HG03066 (cell line): ENCODE measurements around the gene CXCR4.

Experiments used
- ATAC-seq: cut with Tn5 transposase; IDR thresholded peaks from one replicate; pipeline ENCODE4 v1.9.1; 2021; ENCODE audit warnings: low read depth; ENCODE audit not compliant: unreplicated experiment

Gene CXCR4

GRCh38 chr2:136131961-136132824 lies 14.2 kb upstream of the CXCR4 start:
- peak; percentile 79 for ATAC-seq

DNA sequence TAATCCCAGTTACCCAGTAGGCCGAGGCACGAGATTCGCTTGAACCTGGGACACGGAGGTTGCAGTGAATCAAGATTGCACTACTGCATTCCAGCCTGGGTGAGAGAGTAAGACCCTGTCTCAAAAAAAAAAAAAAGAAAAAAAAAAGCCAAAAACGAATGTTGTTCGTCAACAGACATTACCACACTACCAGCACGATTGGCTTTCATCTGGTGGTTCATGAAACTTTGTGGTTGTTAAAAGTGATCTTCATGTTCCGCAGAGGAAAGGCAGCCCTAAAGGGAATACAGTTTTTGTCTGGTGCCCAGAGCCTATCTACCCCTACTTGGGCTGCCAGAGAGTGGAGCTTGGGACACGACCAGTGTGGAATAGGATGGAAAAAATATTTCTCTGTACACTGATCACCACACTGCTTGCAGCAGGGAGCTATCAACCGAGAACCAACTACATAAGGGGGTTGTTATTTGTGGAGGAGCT lies 13.6 kb upstream of the CXCR4 start:
- no peak for ATAC-seq

DNA sequence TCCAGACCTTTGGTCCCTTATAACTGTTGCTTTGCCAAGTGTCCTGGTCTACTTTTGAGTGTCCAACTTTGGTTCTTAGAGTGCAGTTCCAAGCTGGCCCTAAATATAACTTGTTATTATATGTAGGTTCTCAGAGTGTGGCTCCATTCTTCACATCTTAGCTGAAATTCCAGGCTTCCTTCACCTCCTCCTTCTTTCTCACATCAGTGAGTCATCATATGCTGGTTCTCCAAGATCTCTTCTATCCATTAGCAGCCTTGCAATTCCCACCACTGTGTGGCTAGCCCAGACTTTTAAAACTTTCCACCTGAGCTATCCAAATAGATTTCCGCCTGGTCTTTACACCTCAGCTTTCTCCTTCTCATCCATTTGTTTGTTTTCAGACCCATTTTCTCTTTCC lies 12.6 kb upstream of the CXCR4 start:
- no peak for ATAC-seq

DNA sequence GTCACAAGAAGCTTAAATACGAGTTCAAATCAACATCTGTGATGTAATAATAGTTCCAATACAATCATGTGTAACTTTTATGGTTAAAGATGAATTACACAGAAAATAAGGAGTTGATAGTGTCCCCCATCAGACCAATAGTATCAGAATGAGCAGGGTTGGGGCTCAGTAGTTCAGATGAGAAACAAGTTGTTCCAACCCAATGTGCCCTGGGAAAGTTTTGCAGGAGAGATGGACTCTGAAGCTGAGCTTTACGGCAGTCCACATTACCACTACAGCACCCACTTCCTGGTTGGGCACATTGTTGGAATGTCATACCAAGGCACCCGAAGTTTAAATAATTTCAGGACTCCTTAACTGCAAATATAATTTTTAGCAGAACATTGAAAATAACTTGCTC lies 12.1 kb upstream of the CXCR4 start:
- ATAC-seq, result no peak

GRCh38 chr2:136129601-136130000 lies 11.7 kb upstream of the CXCR4 start:
- ATAC-seq, result no peak

DNA sequence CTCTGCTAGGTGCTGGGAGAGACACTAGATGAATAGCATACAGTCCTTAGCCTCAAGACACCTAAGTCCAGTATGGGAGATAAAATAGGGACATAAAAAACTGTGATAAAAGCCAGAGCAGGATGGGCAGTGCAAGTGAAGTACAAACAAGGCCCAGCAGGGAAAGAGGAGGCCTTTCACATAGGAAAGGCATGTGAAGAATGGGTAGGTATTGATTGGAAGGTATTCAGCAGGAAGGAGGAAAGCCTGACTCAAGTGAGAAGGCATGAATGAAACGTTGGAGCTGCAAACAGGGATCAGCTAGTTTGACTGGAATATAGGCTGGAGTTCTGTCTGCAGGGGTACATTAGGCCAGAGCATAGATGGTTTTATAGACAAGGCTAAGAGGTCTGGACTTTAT lies 11.0 kb upstream of the CXCR4 start:
- ATAC-seq, result no peak

GRCh38 chr2:136128366-136128765 lies 10.4 kb upstream of the CXCR4 start:
- ATAC-seq, result no peak

- no peak for ATAC-seq
Observed at GRCh38 chr2:136127356-136127755, 9.4 kb upstream of the CXCR4 start.

DNA sequence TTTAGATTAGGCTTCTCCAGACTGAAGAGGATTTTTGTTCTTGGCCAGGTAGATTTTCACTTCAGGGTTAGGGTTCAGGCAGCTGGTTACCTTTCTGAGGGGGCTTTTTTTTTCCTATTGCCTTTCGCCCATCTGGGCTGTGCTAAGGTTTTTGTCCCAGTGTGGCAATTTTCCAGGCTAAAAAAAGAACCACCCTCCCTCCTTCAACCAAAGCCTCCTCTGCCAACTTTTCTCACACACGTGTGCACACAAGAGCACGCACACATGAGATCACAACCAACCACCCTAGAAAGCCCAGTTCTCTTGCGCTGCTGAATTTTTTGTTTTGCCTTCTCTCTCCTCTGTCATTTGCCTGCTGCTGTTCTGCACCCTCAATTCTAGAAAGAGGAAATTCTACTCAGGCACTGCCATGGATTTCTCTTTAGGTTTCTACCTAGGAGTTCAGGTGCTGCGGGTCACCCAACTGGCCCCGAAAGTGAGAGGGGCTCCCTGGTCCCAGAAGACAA lies 8.5 kb upstream of the CXCR4 start:
- no peak for ATAC-seq

DNA sequence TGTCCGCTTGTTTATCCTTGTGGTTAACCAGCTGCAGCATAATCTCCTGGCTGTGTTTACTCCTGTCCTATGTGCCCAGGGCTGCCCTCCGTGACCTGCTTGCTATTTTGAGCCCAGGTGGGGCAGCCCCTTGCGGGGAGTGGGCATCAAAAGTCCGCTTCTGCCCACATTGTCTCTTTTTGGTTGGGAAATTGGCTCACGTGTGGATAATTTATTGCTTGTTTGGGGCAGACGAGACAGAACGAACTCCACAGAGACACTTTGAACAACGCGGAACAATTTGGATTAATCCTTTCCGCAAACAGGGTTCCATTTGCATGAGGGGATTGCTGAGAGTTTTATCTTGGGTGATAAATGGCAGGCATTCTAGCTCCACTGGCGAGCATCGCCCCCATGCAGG lies 8.1 kb upstream of the CXCR4 start:
- ATAC-seq, result no peak

- ATAC-seq, result no peak
Observed at GRCh38 chr2:136125236-136125635, 7.3 kb upstream of the CXCR4 start.

DNA sequence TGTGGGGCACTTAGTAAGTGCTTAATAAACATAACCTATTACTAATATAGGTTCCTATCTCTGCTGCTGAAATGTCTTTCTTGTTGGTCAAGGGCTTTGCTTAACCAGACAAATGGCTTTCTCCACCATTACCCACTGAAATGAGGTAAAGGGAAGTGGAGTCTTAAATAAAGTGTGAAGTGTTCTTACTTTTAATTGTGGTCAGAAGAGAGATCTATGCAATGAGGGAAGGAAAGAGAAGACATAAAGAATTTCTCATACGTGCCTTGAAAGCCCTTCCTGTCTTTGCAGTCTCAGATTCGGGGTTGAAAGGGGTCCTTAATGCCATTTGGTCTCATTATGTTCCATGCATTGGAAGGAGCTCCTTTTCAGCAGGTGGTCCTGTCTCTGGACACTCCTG lies 6.9 kb upstream of the CXCR4 start:
- ATAC-seq, result no peak

DNA sequence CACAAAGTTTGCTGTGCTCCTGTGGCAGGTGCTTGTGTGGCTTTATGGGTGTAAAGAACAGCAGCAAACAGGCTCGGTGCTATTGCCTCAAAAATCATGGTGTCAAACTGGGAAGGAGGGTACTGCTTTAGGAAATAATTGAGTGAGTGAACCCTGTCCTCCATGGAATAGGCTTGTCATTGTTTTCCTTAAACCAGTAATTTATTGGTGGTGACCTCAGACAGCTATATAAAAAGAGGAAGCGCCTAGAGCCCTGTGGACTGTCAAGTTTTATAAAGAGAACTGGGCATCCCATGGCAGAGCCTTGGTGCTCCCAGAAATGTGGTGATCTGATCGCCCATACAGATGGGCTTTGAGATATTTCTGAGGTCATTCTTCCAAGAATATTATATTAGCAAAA lies 4.7 kb upstream of the CXCR4 start:
- no peak for ATAC-seq

DNA sequence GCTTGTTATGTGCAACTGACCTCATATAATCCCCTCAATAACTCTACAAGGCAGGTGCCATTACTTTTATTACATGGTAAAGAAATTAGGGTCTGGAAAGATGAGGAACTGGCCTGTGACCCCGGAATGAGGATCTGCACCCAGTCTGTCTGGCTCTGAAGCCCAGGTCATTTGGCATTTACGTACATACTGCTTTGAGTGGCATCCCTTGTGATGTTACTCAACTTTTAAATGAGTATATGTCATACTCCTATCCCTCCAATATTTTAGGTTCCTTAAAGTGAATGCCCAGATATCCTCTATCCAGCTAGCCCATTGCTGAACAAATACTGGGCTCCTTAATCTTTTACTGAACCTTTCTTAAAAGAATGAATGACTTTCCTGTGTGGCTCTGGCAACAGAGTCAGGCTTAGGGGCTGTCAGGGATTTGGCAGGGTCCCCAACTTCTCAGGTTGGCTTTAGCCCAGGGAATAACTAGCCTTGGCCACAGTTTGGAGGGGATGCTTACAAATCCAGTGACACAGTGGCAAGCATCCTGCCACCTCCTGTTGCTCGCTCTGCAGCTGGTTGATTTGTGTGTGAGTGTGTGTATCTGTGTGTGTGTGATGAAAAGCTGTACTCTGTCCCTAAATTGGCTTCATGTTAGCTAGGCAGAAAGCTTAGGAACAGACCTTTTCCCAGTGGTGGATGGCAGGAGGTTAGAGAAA lies 3.4 kb upstream of the CXCR4 start:
- no peak for ATAC-seq

- ATAC-seq, result no peak
Observed at GRCh38 chr2:136119717-136120675, 2.0 kb upstream of the CXCR4 start.

DNA sequence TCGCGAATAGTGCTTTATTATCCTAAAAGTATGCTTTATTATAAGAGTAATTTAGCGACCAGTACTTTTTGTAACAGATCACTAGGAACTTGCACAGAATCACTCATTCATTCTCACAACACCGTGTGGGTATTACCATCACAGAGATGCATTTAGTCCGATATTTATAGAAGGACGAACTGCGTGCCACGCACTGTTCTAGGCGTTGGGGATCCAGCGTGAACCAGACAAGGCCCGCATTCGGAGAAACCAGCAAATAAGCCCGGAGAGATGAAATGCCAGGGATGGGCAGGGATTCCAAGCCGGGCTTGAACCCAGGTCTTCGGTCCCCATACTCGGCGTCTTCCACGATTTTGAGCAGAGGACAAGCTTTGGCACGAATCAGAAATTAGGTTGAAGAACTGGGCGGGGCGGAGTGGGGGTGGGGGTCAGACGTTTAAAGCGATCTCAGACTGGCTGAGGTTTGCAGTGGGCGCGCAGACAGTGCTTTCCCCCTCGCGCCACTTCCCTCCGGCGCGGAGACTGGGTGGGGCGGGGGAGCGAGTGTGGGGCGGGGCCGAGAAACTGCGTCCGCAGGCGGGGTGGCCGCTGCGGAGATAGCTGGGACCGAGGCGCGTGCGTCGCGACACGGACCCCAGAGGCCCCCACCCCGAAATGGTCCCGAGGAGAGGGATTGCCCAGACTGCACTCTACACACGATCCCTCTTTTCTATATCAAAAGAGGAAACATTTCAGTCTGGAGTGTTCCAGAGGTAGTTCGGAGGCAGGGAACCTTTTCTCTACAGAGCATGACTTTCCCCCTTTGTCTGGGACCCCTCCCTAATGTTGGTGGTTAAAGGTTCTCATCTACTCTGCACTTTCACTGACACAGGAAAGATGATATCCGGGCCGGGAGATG lies 1.1 kb upstream of the CXCR4 start:
- ATAC-seq, result no peak

DNA sequence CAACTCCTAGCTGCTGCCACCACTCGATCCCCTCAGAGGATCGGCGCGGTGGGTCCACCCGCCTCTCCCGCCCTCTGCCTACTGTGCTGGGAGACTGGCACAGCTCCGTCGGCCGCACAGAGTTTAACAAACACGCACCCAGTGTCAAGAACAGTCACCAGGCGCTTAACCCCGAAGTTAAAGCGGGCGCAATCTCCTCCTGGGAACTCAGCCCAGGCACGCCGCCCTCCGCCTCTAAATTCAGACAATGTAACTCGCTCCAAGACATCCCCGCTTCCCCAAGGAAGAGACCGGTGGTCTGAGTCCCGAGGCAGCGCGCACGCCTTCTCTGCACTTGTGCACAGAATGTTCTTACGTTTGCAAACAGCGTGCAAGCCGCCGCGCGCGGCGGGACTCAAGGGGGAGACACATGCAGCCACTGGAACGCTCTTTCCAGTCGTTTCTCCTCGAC lies 533 bp downstream of the CXCR4 start:
- peak; percentile 14 for ATAC-seq

GRCh38 chr2:136116813-136117390 lies 1.0 kb downstream of the CXCR4 start:
- peak; percentile 65 for ATAC-seq

DNA sequence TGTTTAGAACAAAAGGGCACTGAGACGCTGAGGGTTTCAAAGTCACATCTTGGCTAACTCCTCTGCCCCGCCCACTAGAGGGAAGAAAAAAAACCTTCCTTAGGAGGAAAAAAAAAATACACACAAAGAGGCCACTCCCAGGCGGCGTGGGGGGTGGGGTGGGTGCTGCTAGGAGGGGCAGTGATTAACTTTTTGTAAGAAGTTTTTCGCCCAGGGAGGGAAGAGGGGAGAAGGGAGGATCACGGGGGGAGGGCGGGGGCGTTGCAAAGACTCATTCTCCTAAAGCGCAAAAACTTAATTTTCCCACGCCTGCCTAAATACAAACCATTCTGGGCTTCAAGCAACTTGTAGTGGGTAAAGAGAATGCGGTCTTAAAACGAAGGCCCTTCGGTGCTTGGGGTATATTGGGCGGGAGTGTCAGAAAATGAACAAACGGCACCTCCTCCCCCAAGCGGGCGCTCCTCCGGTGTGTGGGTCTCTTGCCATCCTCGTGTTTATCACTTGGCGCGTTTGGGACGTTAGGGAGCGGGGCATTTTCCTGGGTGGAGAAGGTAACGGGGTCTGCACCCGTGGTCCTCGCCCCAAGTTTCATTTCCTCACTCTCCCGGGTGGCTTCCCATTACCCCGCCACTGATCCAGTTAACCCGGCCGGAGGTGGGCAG lies 1.7 kb downstream of the CXCR4 start:
- peak; percentile 6 for ATAC-seq
